WTC11 (cell line): Measurements from ENCODE around the gene CDK6. TPM values are rescaled to one million over a fixed set of nuclear protein-coding genes. Genes with fewer than 3 reads are reported as not detected.

Source experiments
- ATAC-seq: fragments of 200-7000 bp; cut with Tn5 transposase; 2 replicates; pipeline ENCODE4 v1.10.0; 2021; ENCODE audit warnings: mild to moderate bottlenecking, moderate library complexity
- CTCF ChIA-PET: fragments of 300-600 bp; sonication (Branson Sonifier 250); formaldehyde crosslinking; loops from one replicate; lab custom pipeline; 2021; ENCODE audit warnings: antibody characterized with exemption; lab: Charles Lee
- POLR2A ChIA-PET: fragments of 350-600 bp; sonication (Branson Sonifier 250); formaldehyde crosslinking; loops from one replicate; lab custom pipeline; 2021; ENCODE audit warnings: antibody characterized with exemption; lab: Charles Lee
- DNase-seq: peaks from one replicate; pipeline ENCODE4 v3.0.0; 2021; ENCODE audit warnings: low spot score
- H3K27ac Mint-ChIP-seq: 2 replicates; pipeline ENCODE4 v1.8.0; 2021; ENCODE audit warnings: mixed read lengths
- H3K27me3 Mint-ChIP-seq: 2 replicates; pipeline ENCODE4 v1.8.0; 2021; ENCODE audit warnings: low read depth, mild to moderate bottlenecking, moderate library complexity, mixed read lengths
- H3K36me3 Mint-ChIP-seq: 2 replicates; pipeline ENCODE4 v1.8.0; 2021; ENCODE audit warnings: mixed read lengths
- H3K4me1 Mint-ChIP-seq: 2 replicates; pipeline ENCODE4 v1.8.0; 2022; ENCODE audit warnings: mixed read lengths
- H3K4me3 Mint-ChIP-seq: 2 replicates; pipeline ENCODE4 v1.8.0; 2021; ENCODE audit warnings: mild to moderate bottlenecking, moderate library complexity, mixed read lengths
- H3K9me3 Mint-ChIP-seq: 2 replicates; pipeline ENCODE4 v1.8.0; 2021; ENCODE audit warnings: mixed read lengths
- ATF1 ChIP-seq: sonication (generic); formaldehyde crosslinking; IDR thresholded peaks from 2 replicates; pipeline ENCODE4 v1.8.1; 2023; ENCODE audit warnings: mild to moderate bottlenecking, moderate library complexity, missing genetic modification reagents
- ATF6 ChIP-seq: sonication (generic); formaldehyde crosslinking; IDR thresholded peaks from 2 replicates; pipeline ENCODE4 v1.8.1; 2023; ENCODE audit warnings: mild to moderate bottlenecking, missing genetic modification reagents
- CBFB ChIP-seq: sonication (generic); formaldehyde crosslinking; IDR thresholded peaks from 2 replicates; pipeline ENCODE4 v1.8.1; 2022; ENCODE audit warnings: mild to moderate bottlenecking, low read depth, missing genetic modification reagents
- CDX4 ChIP-seq: fragments of 250-450 bp; sonication (Bioruptor Pico); IDR thresholded peaks from 2 replicates; pipeline ENCODE4 v1.9.0; 2021; ENCODE audit warnings: moderate library complexity, mild to moderate bottlenecking, inconsistent platforms, borderline replicate concordance
- GABPB1 ChIP-seq: sonication (generic); formaldehyde crosslinking; IDR thresholded peaks from 2 replicates; pipeline ENCODE4 v1.8.1; 2023; ENCODE audit warnings: mild to moderate bottlenecking, missing genetic modification reagents
- GRHL2 ChIP-seq: fragments of 250-450 bp; sonication (Bioruptor Pico); IDR thresholded peaks from 2 replicates; pipeline ENCODE4 v1.8.0; 2022; ENCODE audit warnings: mild to moderate bottlenecking, moderate library complexity; ENCODE audit not compliant: insufficient replicate concordance, severe bottlenecking
- HMGXB4 ChIP-seq: sonication (generic); formaldehyde crosslinking; IDR thresholded peaks from 2 replicates; pipeline ENCODE4 v1.8.1; 2023; ENCODE audit warnings: mild to moderate bottlenecking, moderate library complexity, missing genetic modification reagents
- MYBL2 ChIP-seq: sonication (generic); formaldehyde crosslinking; IDR thresholded peaks from 2 replicates; pipeline ENCODE4 v1.8.1; 2023; ENCODE audit warnings: mild to moderate bottlenecking, moderate library complexity, missing genetic modification reagents
- NFE2L1 ChIP-seq: sonication (generic); formaldehyde crosslinking; IDR thresholded peaks from 2 replicates; pipeline ENCODE4 v1.8.1; 2023; ENCODE audit warnings: missing genetic modification reagents
- USF2 ChIP-seq: sonication (generic); formaldehyde crosslinking; IDR thresholded peaks from 2 replicates; pipeline ENCODE4 v1.8.1; 2023; ENCODE audit warnings: mild to moderate bottlenecking, missing genetic modification reagents, moderate library complexity
- ZBTB21 ChIP-seq: sonication (generic); formaldehyde crosslinking; IDR thresholded peaks from 2 replicates; pipeline ENCODE4 v1.8.1; 2023; ENCODE audit warnings: mild to moderate bottlenecking, missing genetic modification reagents, borderline replicate concordance
- ZNF121 ChIP-seq: sonication (generic); formaldehyde crosslinking; IDR thresholded peaks from 2 replicates; pipeline ENCODE4 v1.8.0; 2023; ENCODE audit warnings: missing genetic modification reagents
- ZNF138 ChIP-seq: sonication (generic); formaldehyde crosslinking; conservative IDR thresholded peaks from 2 replicates; pipeline ENCODE4 v1.8.1; 2022; ENCODE audit warnings: mild to moderate bottlenecking, moderate library complexity, missing genetic modification reagents
- ZNF396 ChIP-seq: fragments of 250-450 bp; sonication (Bioruptor Pico); IDR thresholded peaks from 2 replicates; pipeline ENCODE4 v1.8.0; 2021; ENCODE audit warnings: mild to moderate bottlenecking, moderate library complexity, borderline replicate concordance
- ZNF425 ChIP-seq: fragments of 250-450 bp; sonication (Bioruptor Pico); conservative IDR thresholded peaks from 2 replicates; pipeline ENCODE4 v1.9.0; 2021; ENCODE audit warnings: mild to moderate bottlenecking
- total RNA-seq: library from RNA; stranded (reverse); gene quantifications from 3 replicates; pipeline ENCODE4 v1.2.3, GENCODE V29; 2021
- TF ChIP-seq, protein P1 (sequence below): sonication (generic); formaldehyde crosslinking; IDR thresholded peaks from 2 replicates; pipeline ENCODE4 v1.8.1; 2022; ENCODE audit warnings: mild to moderate bottlenecking, moderate library complexity, missing genetic modification reagents
- TF ChIP-seq, protein P2 (sequence below): fragments of 250-450 bp; sonication (Bioruptor Pico); IDR thresholded peaks from 2 replicates; pipeline ENCODE4 v1.9.0; 2021; ENCODE audit warnings: mild to moderate bottlenecking
- TF ChIP-seq, protein P3 (sequence below): sonication (generic); formaldehyde crosslinking; IDR thresholded peaks from 2 replicates; pipeline ENCODE4 v1.8.0; 2023; ENCODE audit warnings: missing genetic modification reagents, mild to moderate bottlenecking, borderline replicate concordance

Gene CDK6
- total RNA-seq, 1 experiment from 2014 or later = 47.2 TPM

DNA sequence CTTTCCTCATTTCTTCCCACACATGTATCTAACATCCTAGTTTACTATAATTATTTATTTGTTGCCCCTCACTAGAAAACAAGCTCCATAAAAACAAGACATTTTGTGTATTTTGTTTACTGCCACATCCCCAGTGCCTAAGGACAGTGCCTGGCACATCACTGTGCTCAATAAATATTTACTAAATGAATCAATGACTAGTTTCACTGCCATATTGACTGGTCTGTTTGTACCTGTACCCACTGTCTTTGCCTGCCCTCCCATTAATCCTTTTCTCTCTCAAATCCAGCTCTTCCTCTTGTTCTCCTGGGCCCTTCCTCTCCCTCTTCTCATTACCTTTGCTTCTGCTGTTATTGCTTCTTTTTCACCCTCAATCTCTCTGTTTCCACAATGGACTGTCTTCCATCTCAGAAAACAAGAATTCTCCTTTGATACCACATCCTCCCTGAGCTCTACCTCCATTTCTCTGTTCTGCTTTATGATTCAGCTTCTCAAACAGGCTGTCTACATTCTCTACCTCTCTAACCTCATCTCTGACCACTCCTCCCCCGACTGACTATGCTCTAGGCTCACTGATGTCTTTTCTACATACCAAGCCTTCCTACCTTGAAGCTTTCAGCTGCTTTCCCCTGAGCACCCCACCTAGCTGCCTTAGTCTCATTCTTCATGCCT is 237.9 kb downstream of the CDK6 start:
- H3K27ac Mint-ChIP-seq = no peak overlapping the region
- ChIA-PET CTCF (interaction anchor here (1.0 to 1.6 kb wide), 3 partner anchors 8 to 35 kb away, joined by 3 to 10 read pairs (median 8); partner anchors contain the start of gene FAM133B), POLR2A (no interaction called here)
- H3K9me3 Mint-ChIP-seq = no peaks in the 10 kb centered on the region
- no peaks in the 10 kb centered on the region for H3K36me3 Mint-ChIP-seq
- no peak overlapping the region for H3K4me3 Mint-ChIP-seq
- ATAC-seq (peak; percentile 63), DNase-seq (no peak)
- H3K4me1 Mint-ChIP-seq = peaks cover 10% of the 10 kb centered on the region
- TF ChIP-seq ATF6 (CRISPR knock-in tag) = no peak
- TF ChIP-seq CBFB (CRISPR knock-in tag) = no peak
- no peak for TF ChIP-seq ZNF138 (CRISPR knock-in tag)
- TF ChIP-seq ZNF121 (CRISPR knock-in tag) = no peak
- H3K27me3 Mint-ChIP-seq = peaks cover 4% of the 10 kb centered on the region

DNA sequence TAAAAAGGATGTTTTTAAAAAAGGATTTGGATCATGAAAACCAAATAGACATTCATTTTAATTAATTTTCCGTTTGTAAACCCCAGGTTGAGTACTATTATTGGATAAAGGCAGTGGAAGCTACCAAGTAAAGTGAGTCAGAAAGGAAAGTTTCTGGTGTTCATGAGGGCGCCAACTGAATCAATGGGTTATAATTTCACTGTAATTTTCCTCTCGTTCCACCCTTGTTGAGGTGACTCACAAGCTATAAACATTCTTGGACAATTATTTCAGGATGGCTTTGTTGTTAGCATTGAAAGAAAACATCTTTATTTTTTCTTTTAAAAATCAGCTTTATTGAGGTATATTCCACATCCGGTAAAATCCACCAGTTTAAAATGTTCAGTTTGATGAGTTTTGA is 241.1 kb downstream of the CDK6 start:
- H3K4me3 Mint-ChIP-seq = no peak overlapping the region
- H3K27me3 Mint-ChIP-seq = peaks cover 29% of the 10 kb centered on the region
- H3K36me3 Mint-ChIP-seq = no peaks in the 10 kb centered on the region
- no peaks in the 10 kb centered on the region for H3K9me3 Mint-ChIP-seq
- ATAC-seq (no peak), DNase-seq (no peak)
- H3K4me1 Mint-ChIP-seq = 0 out of 2 replicates have a peak, but pooled peaks cover 3% of the 10 kb centered on the region
- TF ChIP-seq, protein P1, sequence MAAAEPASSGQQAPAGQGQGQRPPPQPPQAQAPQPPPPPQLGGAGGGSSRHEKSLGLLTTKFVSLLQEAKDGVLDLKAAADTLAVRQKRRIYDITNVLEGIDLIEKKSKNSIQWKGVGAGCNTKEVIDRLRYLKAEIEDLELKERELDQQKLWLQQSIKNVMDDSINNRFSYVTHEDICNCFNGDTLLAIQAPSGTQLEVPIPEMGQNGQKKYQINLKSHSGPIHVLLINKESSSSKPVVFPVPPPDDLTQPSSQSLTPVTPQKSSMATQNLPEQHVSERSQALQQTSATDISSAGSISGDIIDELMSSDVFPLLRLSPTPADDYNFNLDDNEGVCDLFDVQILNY (CRISPR knock-in tag) = no peak
- no peak for TF ChIP-seq HMGXB4 (CRISPR knock-in tag)
- TF ChIP-seq CDX4 = no peak
- no peak for TF ChIP-seq NFE2L1 (CRISPR knock-in tag)
- no peak for TF ChIP-seq ZNF425 (CRISPR knock-in tag)
- TF ChIP-seq, protein P2, sequence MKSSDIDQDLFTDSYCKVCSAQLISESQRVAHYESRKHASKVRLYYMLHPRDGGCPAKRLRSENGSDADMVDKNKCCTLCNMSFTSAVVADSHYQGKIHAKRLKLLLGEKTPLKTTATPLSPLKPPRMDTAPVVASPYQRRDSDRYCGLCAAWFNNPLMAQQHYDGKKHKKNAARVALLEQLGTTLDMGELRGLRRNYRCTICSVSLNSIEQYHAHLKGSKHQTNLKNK (CRISPR knock-in tag) = no peak
- TF ChIP-seq GABPB1 (CRISPR knock-in tag) = no peak
- no peak for TF ChIP-seq ZBTB21
- no peak overlapping the region for H3K27ac Mint-ChIP-seq
- ChIA-PET CTCF (no interaction called here), POLR2A (no interaction called here)

DNA sequence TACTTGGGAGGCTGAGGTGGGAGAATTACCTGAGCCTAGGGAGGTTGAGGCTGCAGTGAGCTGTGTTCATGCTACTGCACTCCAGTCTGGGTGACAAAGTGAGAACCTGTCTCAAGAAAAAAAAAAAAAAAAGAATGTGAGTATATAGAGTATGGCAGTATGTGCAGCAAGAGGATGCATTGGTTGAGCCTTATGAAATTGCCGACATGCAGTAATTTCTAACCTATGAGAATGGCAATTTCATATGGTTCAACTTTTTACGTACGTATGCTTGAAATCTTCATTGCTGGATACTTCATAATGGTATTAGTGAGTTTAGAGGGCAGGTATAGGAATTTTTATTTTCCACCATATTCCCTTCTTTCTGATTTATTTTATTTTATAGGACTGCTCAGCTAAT is 241.6 kb downstream of the CDK6 start:
- CTCF ChIA-PET = interaction anchor here (2.0 kb wide), 1 partner anchor 15 kb away, joined by 8 read pairs; no protein-coding TSS in a partner anchor
- TF ChIP-seq GRHL2 (CRISPR knock-in tag) (no peak), MYBL2 (no peak), ATF1 (no peak), ZNF396 (CRISPR knock-in tag) (no peak), USF2 (no peak)
- TF ChIP-seq, protein P3, sequence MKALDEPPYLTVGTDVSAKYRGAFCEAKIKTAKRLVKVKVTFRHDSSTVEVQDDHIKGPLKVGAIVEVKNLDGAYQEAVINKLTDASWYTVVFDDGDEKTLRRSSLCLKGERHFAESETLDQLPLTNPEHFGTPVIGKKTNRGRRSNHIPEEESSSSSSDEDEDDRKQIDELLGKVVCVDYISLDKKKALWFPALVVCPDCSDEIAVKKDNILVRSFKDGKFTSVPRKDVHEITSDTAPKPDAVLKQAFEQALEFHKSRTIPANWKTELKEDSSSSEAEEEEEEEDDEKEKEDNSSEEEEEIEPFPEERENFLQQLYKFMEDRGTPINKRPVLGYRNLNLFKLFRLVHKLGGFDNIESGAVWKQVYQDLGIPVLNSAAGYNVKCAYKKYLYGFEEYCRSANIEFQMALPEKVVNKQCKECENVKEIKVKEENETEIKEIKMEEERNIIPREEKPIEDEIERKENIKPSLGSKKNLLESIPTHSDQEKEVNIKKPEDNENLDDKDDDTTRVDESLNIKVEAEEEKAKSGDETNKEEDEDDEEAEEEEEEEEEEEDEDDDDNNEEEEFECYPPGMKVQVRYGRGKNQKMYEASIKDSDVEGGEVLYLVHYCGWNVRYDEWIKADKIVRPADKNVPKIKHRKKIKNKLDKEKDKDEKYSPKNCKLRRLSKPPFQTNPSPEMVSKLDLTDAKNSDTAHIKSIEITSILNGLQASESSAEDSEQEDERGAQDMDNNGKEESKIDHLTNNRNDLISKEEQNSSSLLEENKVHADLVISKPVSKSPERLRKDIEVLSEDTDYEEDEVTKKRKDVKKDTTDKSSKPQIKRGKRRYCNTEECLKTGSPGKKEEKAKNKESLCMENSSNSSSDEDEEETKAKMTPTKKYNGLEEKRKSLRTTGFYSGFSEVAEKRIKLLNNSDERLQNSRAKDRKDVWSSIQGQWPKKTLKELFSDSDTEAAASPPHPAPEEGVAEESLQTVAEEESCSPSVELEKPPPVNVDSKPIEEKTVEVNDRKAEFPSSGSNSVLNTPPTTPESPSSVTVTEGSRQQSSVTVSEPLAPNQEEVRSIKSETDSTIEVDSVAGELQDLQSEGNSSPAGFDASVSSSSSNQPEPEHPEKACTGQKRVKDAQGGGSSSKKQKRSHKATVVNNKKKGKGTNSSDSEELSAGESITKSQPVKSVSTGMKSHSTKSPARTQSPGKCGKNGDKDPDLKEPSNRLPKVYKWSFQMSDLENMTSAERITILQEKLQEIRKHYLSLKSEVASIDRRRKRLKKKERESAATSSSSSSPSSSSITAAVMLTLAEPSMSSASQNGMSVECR (CRISPR knock-in tag) = no peak

More for the DNA sequence above, 241.6 kb downstream of the CDK6 start:
- no peak overlapping the region for H3K27ac Mint-ChIP-seq
- POLR2A ChIA-PET = no interaction called here
- ATAC-seq = no peak
- peaks cover 29% of the 10 kb centered on the region for H3K27me3 Mint-ChIP-seq
- H3K9me3 Mint-ChIP-seq = no peaks in the 10 kb centered on the region
- H3K36me3 Mint-ChIP-seq = no peaks in the 10 kb centered on the region
- H3K4me1 Mint-ChIP-seq = 0 out of 2 replicates have a peak, but pooled peaks cover 3% of the 10 kb centered on the region
- H3K4me3 Mint-ChIP-seq = no peak overlapping the region
- no peak for DNase-seq
